ENCODE measurements around the gene AGBL5. TPM values are rescaled to one million over a fixed set of nuclear protein-coding genes. Genes with fewer than 3 reads are reported as not detected.

The AGBL5 gene
- total and polyA plus RNA-seq, 3 donors from 2014 or later, result 227 to 784 (median 294) TPM

- intact Hi-C loops (cut with DNase I; ENCODE audit: low total_unique reads), result loop anchor here (10.0 kb wide), 1 partner anchor 208 kb away; the partner anchor contains the start of gene UCN
- WGBS, 2 donors, result 42 to 65% methylated on average over 3 of the region's 3 CpGs
- Histone ChIP-seq H3K4me1 (peaks cover 29% of the 10 kb centered on the region), H3K27me3 (no peaks in the 10 kb centered on the region), H3K36me3 (ENCODE audit: low read depth, missing control alignments) (no peaks in the 10 kb centered on the region), H3K4me3 (no peak overlapping the region), H3K27ac (no peak overlapping the region), H3K9me3 (no peaks in the 10 kb centered on the region)
- TF ChIP-seq CTCF (IDR thresholded peaks at IDR 0.05), result no peak
- no peak for TF ChIP-seq POLR2A (IDR thresholded peaks at IDR 0.05)
- DNase-seq, result no peak
Measured at GRCh38 chr2:27096748-27097297, 45.4 kb downstream of the AGBL5 start.

GRCh38 chr2:27097341-27097740, 45.9 kb downstream of the AGBL5 start:
- WGBS, 2 donors, result 89 to 90% methylated on average over 14 of the region's 14 CpGs
- H3K9me3 ChIP-seq, result no peaks in the 10 kb centered on the region
- no peaks in the 10 kb centered on the region for H3K27me3 ChIP-seq
- no peak for DNase-seq
- H3K4me3 ChIP-seq, result no peak overlapping the region
- intact Hi-C loops (cut with DNase I; ENCODE audit: low total_unique reads), result loop anchor here (10.0 kb wide), 1 partner anchor 207 kb away; the partner anchor contains the start of gene UCN
- H3K36me3 ChIP-seq (ENCODE audit: low read depth, missing control alignments), result no peaks in the 10 kb centered on the region
- TF ChIP-seq POLR2A (IDR thresholded peaks at IDR 0.05), result no peak
- no peak for TF ChIP-seq CTCF (IDR thresholded peaks at IDR 0.05)
- H3K4me1 ChIP-seq, result peaks cover 24% of the 10 kb centered on the region
- H3K27ac ChIP-seq, result no peak overlapping the region

GRCh38 chr2:27099334-27099955, 48.0 kb downstream of the AGBL5 start:
- no peak overlapping the region for H3K4me3 ChIP-seq
- intact Hi-C loops (cut with DNase I; ENCODE audit: low total_unique reads), result loop anchor here (10.0 kb wide), 1 partner anchor 205 kb away; the partner anchor contains the start of gene UCN
- 92 to 98% methylated on average over 8 to 19 of the region's 19 CpGs for WGBS, 2 donors
- H3K27ac ChIP-seq, result no peak overlapping the region
- peaks cover 15% of the 10 kb centered on the region for H3K4me1 ChIP-seq
- TF ChIP-seq POLR2A (IDR thresholded peaks at IDR 0.05) (no peak), CTCF (IDR thresholded peaks at IDR 0.05) (no peak)
- no peaks in the 10 kb centered on the region for H3K9me3 ChIP-seq
- no peaks in the 10 kb centered on the region for H3K27me3 ChIP-seq
- no peaks in the 10 kb centered on the region for H3K36me3 ChIP-seq (ENCODE audit: low read depth, missing control alignments)
- no peak for DNase-seq

GRCh38 chr2:27100036-27100435, 48.6 kb downstream of the AGBL5 start:
- Histone ChIP-seq H3K4me1 (peaks cover 15% of the 10 kb centered on the region), H3K27me3 (no peaks in the 10 kb centered on the region), H3K9me3 (no peaks in the 10 kb centered on the region), H3K27ac (no peak overlapping the region), H3K36me3 (ENCODE audit: low read depth, missing control alignments) (no peaks in the 10 kb centered on the region), H3K4me3 (no peak overlapping the region)
- intact Hi-C loops (cut with DNase I; ENCODE audit: low total_unique reads), result no loop called here
- DNase-seq, result no peak
- WGBS, 2 donors, result 83 to 87% methylated on average over 10 of the region's 10 CpGs
- TF ChIP-seq POLR2A (IDR thresholded peaks at IDR 0.05) (no peak), CTCF (IDR thresholded peaks at IDR 0.05) (no peak)

GRCh38 chr2:27102329-27102728, 50.9 kb downstream of the AGBL5 start:
- no peak overlapping the region for H3K4me3 ChIP-seq
- TF ChIP-seq POLR2A (IDR thresholded peaks at IDR 0.05), result no peak
- no peak for TF ChIP-seq CTCF (IDR thresholded peaks at IDR 0.05)
- WGBS, 2 donors, result 82 to 86% methylated on average over 4 to 5 of the region's 5 CpGs
- DNase-seq, result no peak
- no peaks in the 10 kb centered on the region for H3K9me3 ChIP-seq
- H3K36me3 ChIP-seq (ENCODE audit: low read depth, missing control alignments), result no peaks in the 10 kb centered on the region
- no peak overlapping the region for H3K27ac ChIP-seq
- intact Hi-C loops (cut with DNase I; ENCODE audit: low total_unique reads), result no loop called here
- H3K27me3 ChIP-seq, result no peaks in the 10 kb centered on the region
- peaks cover 7% of the 10 kb centered on the region for H3K4me1 ChIP-seq

Data from testis (tissue), 3 donors.